IMR-90 (cell line): Measurements from ENCODE around the gene GAL. TPM values are rescaled to one million over a fixed set of nuclear protein-coding genes. Genes with fewer than 3 reads are reported as not detected.

Source experiments
- ATAC-seq: fragments of 200-7000 bp; cut with Tn5 transposase; 2 replicates; pipeline ENCODE4 v1.9.1; 2020; ENCODE audit warnings: low read depth, mild to moderate bottlenecking, moderate library complexity
- BruUV-seq: library from RNA; stranded (reverse); fragments of 400-500 nt; replicated peaks from 2 replicates; lab custom pipeline; 2021; lab: Mats Ljungman, UMichigan
- CTCF ChIA-PET: fragments of 300-600 bp; formaldehyde crosslinking; extraction: SDS; loops from one replicate; lab custom pipeline; 2021; ENCODE audit warnings: antibody characterized with exemption; lab: Yijun Ruan, JAX
- POLR2A ChIA-PET: fragments of 300-600 bp; sonication (Branson Sonifier 250); formaldehyde crosslinking; loops from one replicate; lab custom pipeline; 2022; ENCODE audit warnings: antibody characterized with exemption; ENCODE audit not compliant: unreplicated experiment; lab: Charles Lee
- DNase-seq: peaks from one replicate; pipeline ENCODE4 v3.0.0; 2013
- H2AFZ ChIP-seq: replicated peaks from 2 replicates; pipeline ENCODE3; 2013; ENCODE audit warnings: low read length, mild to moderate bottlenecking; ENCODE audit not compliant: poor library complexity
- H2AK5ac ChIP-seq: 2 replicates; pipeline ENCODE4 v1.6.1; 2013; ENCODE audit warnings: low read depth, low read length, inconsistent platforms
- H2AK9ac ChIP-seq: replicated peaks from 2 replicates; pipeline ENCODE3; 2013; ENCODE audit warnings: mild to moderate bottlenecking, low read depth, low read length, moderate library complexity; ENCODE audit not compliant: poor library complexity
- H2BK120ac ChIP-seq: 2 replicates; pipeline ENCODE4 v1.6.1; 2013; ENCODE audit warnings: low read depth, low read length, inconsistent platforms
- H2BK15ac ChIP-seq: 3 replicates; pipeline ENCODE4 v1.6.1; 2013; ENCODE audit warnings: low read depth, low read length, inconsistent platforms
- H2BK20ac ChIP-seq: 2 replicates; pipeline ENCODE4 v1.6.1; 2013; ENCODE audit warnings: low read depth, mild to moderate bottlenecking, inconsistent platforms, low read length, moderate library complexity
- H2BK5ac ChIP-seq: 2 replicates; pipeline ENCODE4 v1.6.1; 2013; ENCODE audit warnings: mild to moderate bottlenecking, low read depth, low read length, inconsistent platforms; ENCODE audit not compliant: poor library complexity, severe bottlenecking
- H3K14ac ChIP-seq: replicated peaks from 2 replicates; pipeline ENCODE4 v1.6.1; 2013; ENCODE audit warnings: low read depth, low read length, inconsistent platforms
- H3K18ac ChIP-seq: 2 replicates; pipeline ENCODE4 v1.6.1; 2013; ENCODE audit warnings: low read depth, low read length, control low read depth
- H3K23ac ChIP-seq: 2 replicates; pipeline ENCODE4 v1.6.1; 2013; ENCODE audit warnings: low read depth, low read length, inconsistent platforms
- H3K27ac ChIP-seq: 2 replicates; pipeline ENCODE4 v1.5.1; 2013; ENCODE audit warnings: mild to moderate bottlenecking, control low read depth, low read length; ENCODE audit not compliant: insufficient read depth
- H3K27me3 ChIP-seq: 2 replicates; pipeline ENCODE4 v1.6.1; 2013; ENCODE audit warnings: low read length; ENCODE audit not compliant: control insufficient read depth, insufficient read depth
- H3K36me3 ChIP-seq: 2 replicates; pipeline ENCODE4 v1.6.1; 2013; ENCODE audit warnings: low read length, mixed read lengths; ENCODE audit not compliant: control insufficient read depth, insufficient read depth
- H3K4ac ChIP-seq: 2 replicates; pipeline ENCODE4 v1.6.1; 2013; ENCODE audit warnings: low read depth, low read length, inconsistent platforms
- H3K4me1 ChIP-seq: 2 replicates; pipeline ENCODE4 v1.6.1; 2013; ENCODE audit warnings: low read length, mixed read lengths; ENCODE audit not compliant: control insufficient read depth, insufficient read depth
- H3K4me2 ChIP-seq: 2 replicates; pipeline ENCODE4 v1.6.1; 2013; ENCODE audit warnings: low read depth, mild to moderate bottlenecking, control low read depth, low read length, moderate library complexity
- H3K4me3 ChIP-seq: 2 replicates; pipeline ENCODE4 v1.5.1; 2013; ENCODE audit warnings: low read depth, mild to moderate bottlenecking, control low read depth, low read length, moderate library complexity; ENCODE audit not compliant: insufficient read depth
- H3K56ac ChIP-seq: 2 replicates; pipeline ENCODE4 v1.6.1; 2013; ENCODE audit warnings: low read length, inconsistent platforms; ENCODE audit not compliant: insufficient read depth; ENCODE audit errors: extremely low read depth
- H3K79me1 ChIP-seq, 2 experiments: 2 replicates each; pipeline ENCODE4 v1.6.1; 2013; ENCODE audit warnings: low read length in 2 of 2, inconsistent platforms in 1 of 2, low read depth in 1 of 2
- H3K9ac ChIP-seq: 2 replicates; pipeline ENCODE4 v1.6.1; 2013; ENCODE audit warnings: low read depth, low read length, control low read depth
- H3K9me1 ChIP-seq: 2 replicates; pipeline ENCODE4 v1.6.1; 2013; ENCODE audit warnings: low read length, inconsistent platforms; ENCODE audit not compliant: insufficient read depth
- H3K9me3 ChIP-seq: 2 replicates; pipeline ENCODE4 v1.6.1; 2013; ENCODE audit warnings: low read length; ENCODE audit not compliant: control insufficient read depth, insufficient read depth
- H4K20me1 ChIP-seq: 2 replicates; pipeline ENCODE4 v1.6.1; 2013; ENCODE audit warnings: low read length, inconsistent platforms; ENCODE audit not compliant: insufficient read depth
- H4K5ac ChIP-seq: 2 replicates; pipeline ENCODE4 v1.6.1; 2013; ENCODE audit warnings: mild to moderate bottlenecking, low read depth, low read length, control low read depth
- H4K8ac ChIP-seq, 2 experiments: 2 replicates each; pipeline ENCODE4 v1.6.1; 2013; ENCODE audit warnings: low read depth in 2 of 2, low read length in 2 of 2, control low read depth in 1 of 2, inconsistent platforms in 1 of 2
- H4K91ac ChIP-seq: 2 replicates; pipeline ENCODE4 v1.6.1; 2013; ENCODE audit warnings: low read depth, low read length, inconsistent platforms; ENCODE audit not compliant: insufficient read depth
- BHLHE40 ChIP-seq: fragments of 150-350 bp; IDR thresholded peaks from 2 replicates; pipeline ENCODE4 v1.6.1; 2016; ENCODE audit warnings: mild to moderate bottlenecking, low read depth, low read length
- FOS ChIP-seq: fragments of 150-350 bp; IDR thresholded peaks from 2 replicates; pipeline ENCODE4 v1.6.1; 2016; ENCODE audit warnings: low read depth, low read length
- RFX5 ChIP-seq: IDR thresholded peaks from 2 replicates; pipeline ENCODE4 v1.8.0; 2012; ENCODE audit warnings: low read depth, mild to moderate bottlenecking, low read length, moderate library complexity
- SMC3 ChIP-seq: fragments of 150-350 bp; IDR thresholded peaks from 2 replicates; pipeline ENCODE4 v1.6.1; 2016; ENCODE audit warnings: low read depth, mild to moderate bottlenecking, antibody characterized with exemption, low read length, moderate library complexity
- whole genome bisulfite sequencing, 2 experiments: methylation state at CpG; one replicate each; pipeline versions ENCODE4 v1.1.5 to v1.1.7; 2013; ENCODE audit warnings: missing lambda C conversion rate in 2 of 2; ENCODE audit not compliant: insufficient read length in 1 of 2; ENCODE audit errors: extremely low coverage in 2 of 2; 5-methylcytosine and 5-hydroxymethylcytosine counted together
- dilution Hi-C: fragments of 300-500 bp; cut with HindIII; formaldehyde crosslinking; loops from one replicate; pipeline ENCODE4 v1.14.3; 2018; ENCODE audit warnings: low sequenced_read_pairs; ENCODE audit not compliant: unreplicated experiment
- in situ Hi-C: fragments of 300-500 bp; cut with MboI; formaldehyde crosslinking; loops from 3 replicates; pipeline ENCODE4 v1.14.3; 2019; ENCODE audit warnings: low sequenced_read_pairs, inconsistent platforms, mixed read lengths
- intact Hi-C: fragments of 100-400 bp; cut with micrococcal nuclease; formaldehyde crosslinking; loops from 2 replicates; pipeline ENCODE4 v1.10.0; 2022
- polyA plus RNA-seq, 3 experiments: library from polyadenylated mRNA; depleted of rRNA; stranded (reverse); fragments of >200 nt; gene quantifications; 2 replicates each; pipeline ENCODE4 v1.2.3, GENCODE V29; 2012; ENCODE audit warnings: low replicate concordance in 1 of 3
- total RNA-seq: library from RNA; depleted of rRNA; stranded (reverse); fragments of >200 nt; gene quantifications from 2 replicates; pipeline ENCODE4 v1.2.3, GENCODE V29; 2012
- TF ChIP-seq, protein P1 (sequence below): fragments of 150-350 bp; IDR thresholded peaks from 2 replicates; pipeline ENCODE4 v1.6.1; 2017; ENCODE audit warnings: mild to moderate bottlenecking, antibody characterized with exemption, low read length, low read depth

Gene GAL
- total and polyA plus RNA-seq, 2 of the 4 experiments (the other 2 are of a cell fraction) = 2.0 TPM; not detected in 1

GRCh38 chr11:68693484-68693882 lies 9.1 kb downstream of the GAL start:
- no peak for TF ChIP-seq BHLHE40
- no peak for TF ChIP-seq RFX5
- TF ChIP-seq, protein P1, sequence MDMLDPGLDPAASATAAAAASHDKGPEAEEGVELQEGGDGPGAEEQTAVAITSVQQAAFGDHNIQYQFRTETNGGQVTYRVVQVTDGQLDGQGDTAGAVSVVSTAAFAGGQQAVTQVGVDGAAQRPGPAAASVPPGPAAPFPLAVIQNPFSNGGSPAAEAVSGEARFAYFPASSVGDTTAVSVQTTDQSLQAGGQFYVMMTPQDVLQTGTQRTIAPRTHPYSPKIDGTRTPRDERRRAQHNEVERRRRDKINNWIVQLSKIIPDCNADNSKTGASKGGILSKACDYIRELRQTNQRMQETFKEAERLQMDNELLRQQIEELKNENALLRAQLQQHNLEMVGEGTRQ = no peak
- no peak for TF ChIP-seq SMC3
- TF ChIP-seq FOS = no peak
- Histone ChIP-seq H2AFZ (no peak overlapping the region), H3K36me3 (no peaks in the 10 kb centered on the region), H3K4ac (no peak overlapping the region), H2AK9ac (no peak overlapping the region), H3K56ac (no peak overlapping the region), H3K9me3 (peaks cover 5% of the 10 kb centered on the region), H3K18ac (no peak overlapping the region), H2BK15ac (no peak overlapping the region), H4K91ac (no peak overlapping the region), H3K4me3 (no peak overlapping the region), H2BK20ac (no peak overlapping the region), H3K14ac (no peak overlapping the region), H3K4me1 (no peaks in the 10 kb centered on the region), H2AK5ac (no peak overlapping the region), H3K9me1 (no peaks in the 10 kb centered on the region), H3K79me1 (no peaks in the 10 kb centered on the region), H3K4me2 (no peak overlapping the region), H3K27ac (no peak overlapping the region), H2BK120ac (no peak overlapping the region), H3K23ac (no peak overlapping the region), H2BK5ac (no peak overlapping the region), H4K20me1 (no peaks in the 10 kb centered on the region), H4K5ac (no peak overlapping the region), H4K8ac (no peak overlapping the region), H3K27me3 (peaks cover 35% of the 10 kb centered on the region), H3K9ac (no peak overlapping the region)
- ChIA-PET CTCF (no interaction called here), POLR2A (no interaction called here)
- BruUV-seq = no TSS peak
- intact Hi-C loops (no loop called here), in situ Hi-C loops (no loop called here), dilution Hi-C loops (no loop called here)
- no peak for ATAC-seq
- DNase-seq = no peak
- 83% methylated on average over 7 of the region's 10 CpGs; no CpG with 5 or more reads in 1 of the 2 experiments for WGBS, 2 experiments
